ENCODE measurements around the gene UGT8. TPM values are rescaled to one million over a fixed set of nuclear protein-coding genes. Genes with fewer than 3 reads are reported as not detected.

Gene UGT8, protein sequence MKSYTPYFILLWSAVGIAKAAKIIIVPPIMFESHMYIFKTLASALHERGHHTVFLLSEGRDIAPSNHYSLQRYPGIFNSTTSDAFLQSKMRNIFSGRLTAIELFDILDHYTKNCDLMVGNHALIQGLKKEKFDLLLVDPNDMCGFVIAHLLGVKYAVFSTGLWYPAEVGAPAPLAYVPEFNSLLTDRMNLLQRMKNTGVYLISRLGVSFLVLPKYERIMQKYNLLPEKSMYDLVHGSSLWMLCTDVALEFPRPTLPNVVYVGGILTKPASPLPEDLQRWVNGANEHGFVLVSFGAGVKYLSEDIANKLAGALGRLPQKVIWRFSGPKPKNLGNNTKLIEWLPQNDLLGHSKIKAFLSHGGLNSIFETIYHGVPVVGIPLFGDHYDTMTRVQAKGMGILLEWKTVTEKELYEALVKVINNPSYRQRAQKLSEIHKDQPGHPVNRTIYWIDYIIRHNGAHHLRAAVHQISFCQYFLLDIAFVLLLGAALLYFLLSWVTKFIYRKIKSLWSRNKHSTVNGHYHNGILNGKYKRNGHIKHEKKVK
- total RNA-seq = 10 to 100 TPM in 1 of 2 donors, 1 to 10 TPM in 1; 4.0 to 12.4 TPM

DNA sequence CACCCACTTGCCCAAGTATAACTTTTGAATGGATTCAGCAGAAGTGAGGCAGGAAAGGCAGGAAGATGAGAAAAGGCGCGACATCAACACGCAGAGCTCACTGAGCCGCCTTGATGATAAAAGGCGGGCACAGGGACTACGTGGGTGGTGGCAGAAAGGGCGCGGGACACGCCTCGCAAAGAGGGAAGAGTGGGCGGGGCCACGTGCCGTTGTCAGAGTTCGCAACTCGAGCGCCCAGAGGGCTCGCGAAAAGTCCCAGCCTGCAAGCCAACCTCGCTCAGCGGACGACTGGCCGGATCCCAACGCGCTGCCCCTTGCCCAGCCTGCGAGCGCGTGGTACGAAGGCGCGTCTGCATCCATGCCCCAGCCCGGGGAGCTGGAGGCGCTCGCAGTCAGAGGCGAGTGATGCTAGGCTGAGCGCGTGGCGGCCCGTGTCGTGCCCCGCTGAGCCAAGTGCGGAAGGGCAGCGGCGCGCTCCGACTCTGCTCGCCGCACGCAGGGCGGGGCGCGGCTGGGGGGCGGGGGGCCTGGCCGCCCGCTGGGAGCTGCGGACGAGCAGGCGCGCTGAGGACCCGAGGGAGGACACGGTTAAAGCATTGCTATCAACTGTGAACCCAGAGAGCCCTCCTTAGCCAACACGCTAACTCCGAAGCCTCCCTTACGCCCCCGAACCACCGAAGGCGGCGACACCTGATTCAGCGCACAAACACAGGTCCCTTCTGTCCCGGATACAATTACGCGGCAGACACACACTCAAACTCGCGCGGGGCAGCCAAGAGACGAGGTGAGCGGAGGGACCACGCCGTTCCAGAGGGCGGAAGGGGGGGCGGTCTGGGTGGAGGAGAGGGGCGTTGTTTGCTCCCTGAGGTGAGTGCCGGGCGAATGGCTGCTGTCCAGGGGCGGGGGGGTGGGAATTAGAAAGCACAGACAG, at the start of gene UGT8:
Gene UGT8, plus strand, starts transcription at position 617 of the 931 bp plus-strand sequence. CDS start 24,074 bp downstream, outside the sequence.

Small RNAs within 50 kb of the gene (small RNA-seq; reads per million reads assigned to genes)
- gene MIR577 = 3.9 to 18.2 reads per million in 2 donors
